GM21515 (cell line): Measurements from ENCODE around the gene PLEKHH3.
"Not testable (repeated sequence)": the region's sequence is repeated elsewhere in the genome, so short reads cannot be mapped to it uniquely, and the experiment has no call there.

Experiments
- ATAC-seq: cut with Tn5 transposase; IDR thresholded peaks from one replicate; pipeline ENCODE4 v1.9.1; 2021; ENCODE audit not compliant: unreplicated experiment

The PLEKHH3 gene

DNA sequence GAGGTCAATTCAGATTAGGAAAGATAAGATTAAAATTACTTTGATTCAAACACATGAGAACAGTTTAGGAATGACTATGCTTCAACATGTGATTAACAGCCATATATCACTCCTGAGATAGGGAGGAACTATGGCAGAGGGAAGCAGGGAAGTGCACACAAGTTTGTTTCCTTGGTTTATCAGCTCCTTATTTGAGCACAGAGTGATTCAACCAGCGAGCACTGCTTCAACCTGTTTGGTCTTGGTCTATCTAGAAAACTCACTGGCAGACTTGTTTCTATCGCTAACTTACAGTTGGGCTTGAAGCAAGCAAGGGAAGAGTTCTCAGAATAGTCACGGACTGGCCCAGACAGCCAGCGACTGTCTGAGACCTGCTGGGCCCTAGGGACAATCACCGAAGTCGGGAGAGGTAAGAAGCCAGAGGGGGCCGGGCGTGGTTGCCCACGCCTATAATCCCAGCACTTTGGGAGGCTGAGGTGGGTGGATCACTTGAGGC is 43.8 kb downstream of the PLEKHH3 start:
- no peak for ATAC-seq

DNA sequence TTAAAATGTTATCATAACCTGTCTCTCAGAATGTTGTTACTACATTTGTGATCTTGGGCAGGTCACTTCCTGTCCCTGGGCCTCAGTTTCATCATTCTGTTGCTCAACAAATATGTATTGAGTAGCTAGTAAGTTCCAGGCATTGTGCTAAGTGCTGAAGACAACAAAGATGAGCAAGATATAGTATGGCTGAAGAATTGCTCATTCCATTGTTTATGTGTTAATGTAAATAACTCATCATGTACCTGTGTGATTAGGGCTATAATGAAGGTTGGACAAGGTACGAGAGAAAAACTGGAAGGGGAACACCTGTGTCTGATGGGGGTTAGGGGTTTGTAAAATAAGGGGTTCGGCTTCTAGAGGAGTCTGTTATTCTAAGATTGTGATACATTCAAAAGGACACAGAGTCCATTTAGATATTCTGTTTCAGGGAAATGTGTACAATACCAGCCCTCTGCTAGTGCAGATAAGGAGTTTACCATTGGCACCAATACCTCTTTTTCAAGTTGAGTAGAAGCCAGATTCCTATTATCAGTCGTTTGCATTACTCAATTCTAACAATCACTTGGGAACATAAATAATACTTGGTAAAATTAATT is 47.3 kb downstream of the PLEKHH3 start:
- ATAC-seq, result no peak

DNA sequence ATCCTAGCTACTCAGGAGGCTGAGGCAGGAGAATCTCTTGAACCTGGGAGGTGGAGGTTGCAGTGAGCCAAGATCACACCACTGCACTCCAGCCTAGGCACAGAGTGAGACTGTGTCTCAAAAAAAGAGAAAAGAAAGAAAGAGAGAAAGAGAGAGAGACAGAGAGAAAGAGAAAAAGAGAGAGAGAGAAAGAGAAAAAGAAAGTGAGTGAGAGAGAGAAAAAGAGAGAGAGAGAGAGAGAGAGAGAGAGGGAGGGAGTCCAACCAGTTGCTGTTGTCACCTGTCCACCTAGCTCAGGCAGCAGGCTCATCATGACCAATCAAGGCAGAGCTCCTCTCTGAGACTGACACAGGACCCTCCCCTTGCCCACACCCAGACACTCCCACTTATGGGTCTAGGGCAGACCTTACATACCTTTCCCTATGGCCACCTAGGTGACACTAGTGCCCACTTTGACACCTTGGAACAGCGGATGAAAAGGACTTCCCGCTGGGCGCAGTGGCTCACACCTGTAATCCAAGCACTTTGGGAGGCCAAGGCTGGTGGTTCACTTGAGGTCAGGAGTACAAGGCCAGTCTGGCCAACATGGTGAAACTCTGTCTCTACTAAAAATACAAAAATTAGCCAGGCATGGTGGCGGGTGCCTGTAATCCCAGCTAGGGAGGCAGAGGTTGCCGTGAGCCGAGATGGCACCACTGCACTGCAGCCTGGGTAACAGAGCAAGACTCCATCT is 49.6 kb downstream of the PLEKHH3 start:
- ATAC-seq, result not testable (repeated sequence)

DNA sequence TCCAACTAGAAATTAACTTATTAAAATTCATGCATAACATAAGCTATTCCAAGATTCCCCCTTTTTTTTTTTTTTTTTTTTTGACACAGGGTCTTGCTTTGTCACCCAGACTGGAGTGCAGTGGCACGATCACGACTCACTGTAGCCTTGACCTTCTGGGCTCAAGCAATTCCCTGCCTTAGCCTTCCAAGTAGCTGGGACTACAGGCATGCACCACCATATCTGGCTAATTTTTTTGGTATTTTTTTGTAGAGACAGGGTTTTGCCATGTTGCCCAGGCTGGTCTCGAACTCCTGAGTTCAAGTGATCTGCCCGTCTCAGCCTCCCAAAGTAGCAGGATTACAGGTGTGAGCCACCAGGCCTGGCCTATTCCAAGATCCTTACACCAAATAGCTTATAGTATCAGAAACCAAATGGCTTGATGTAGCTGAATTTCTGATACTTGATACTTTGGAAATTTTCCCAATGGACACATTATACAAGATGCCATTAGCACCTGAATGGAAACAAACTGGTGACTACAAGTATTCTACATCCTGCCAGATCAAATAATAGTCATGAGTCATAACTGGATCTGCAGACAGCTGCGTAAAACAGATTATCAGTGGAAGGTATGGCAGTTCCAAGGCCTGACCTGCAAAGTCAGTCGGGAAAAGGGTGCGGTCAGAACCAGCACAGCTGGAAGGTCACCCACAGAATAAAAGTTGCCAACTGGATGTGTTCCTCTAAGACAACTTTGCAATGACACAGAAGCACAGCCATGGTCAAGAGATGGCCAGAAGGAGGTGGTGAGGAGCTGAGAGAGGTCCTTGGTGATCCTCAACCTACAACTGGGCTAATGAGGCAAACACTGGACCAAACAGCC is 52.8 kb downstream of the PLEKHH3 start:
- ATAC-seq, result no peak

DNA sequence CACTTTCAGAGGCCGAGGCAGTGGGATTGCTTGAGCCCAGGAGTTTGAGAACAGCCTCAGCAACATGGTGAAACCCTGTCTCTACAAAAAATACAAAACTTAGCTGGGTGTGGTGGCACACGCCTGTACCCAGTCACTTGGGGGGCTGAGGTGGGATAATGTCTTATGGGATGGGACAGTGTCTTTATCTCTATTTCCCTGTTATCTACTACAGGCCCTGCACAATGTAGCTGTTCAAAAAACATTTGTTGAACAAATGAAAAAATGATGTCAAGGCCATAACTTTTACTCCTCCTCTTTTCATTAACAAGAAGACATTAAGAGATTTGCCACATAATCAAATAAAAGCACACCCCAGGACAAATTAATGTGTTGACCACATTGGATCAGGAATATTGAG is 53.5 kb downstream of the PLEKHH3 start:
- no peak for ATAC-seq

DNA sequence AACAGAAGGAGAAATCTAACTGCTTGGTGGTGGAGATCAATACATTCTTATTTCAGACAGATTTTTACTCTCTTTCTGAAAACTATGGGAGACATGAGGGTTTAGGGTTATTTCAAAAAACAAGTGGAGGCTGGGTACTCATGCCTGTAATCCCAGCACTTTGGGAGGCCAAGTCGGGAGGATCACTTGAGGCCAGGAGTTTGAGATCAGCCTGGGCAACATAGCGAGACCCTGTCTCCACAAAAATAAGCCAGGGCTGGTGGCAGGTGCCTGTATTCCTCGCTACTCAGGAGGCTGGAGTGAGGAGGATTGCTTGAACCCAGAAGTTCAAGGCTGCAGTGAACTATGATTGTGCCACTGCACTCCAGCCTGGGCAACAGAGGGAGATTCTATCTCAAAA is 54.8 kb downstream of the PLEKHH3 start:
- not testable (repeated sequence) for ATAC-seq

DNA sequence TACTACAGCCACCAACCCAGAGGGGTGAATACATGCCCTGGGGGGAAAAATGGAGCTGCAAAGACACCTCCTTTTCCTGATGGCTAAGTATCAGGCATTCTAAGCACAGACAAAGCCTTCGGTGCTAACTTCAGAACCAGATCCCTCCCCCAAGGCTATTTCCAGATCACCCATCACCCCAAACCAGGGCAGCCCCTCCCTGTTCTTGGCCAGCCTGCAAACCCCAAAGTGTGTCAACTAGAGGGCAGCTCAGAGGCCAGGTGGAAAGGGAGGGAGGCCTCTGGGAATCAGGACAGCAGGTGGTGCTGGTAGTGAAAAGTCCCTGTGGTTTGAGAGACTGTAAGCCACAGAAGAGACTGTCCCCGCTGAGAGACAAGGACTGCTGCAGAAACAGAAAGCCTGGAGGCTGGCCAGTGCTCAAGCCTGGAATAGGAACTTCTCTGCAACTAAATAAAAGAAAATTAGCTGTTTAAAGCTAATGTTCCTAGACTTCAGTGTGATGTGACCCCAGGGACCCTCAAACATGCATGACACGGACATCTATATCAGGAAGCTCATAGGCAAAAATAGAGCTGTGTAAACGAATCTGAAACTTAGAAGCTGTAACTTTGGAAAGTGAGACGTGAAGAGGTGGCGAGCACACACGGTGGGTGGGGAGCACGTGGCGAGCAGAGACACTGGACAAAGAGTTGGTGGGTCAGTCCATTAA is 58.2 kb downstream of the PLEKHH3 start:
- ATAC-seq, result peak; percentile 66

DNA sequence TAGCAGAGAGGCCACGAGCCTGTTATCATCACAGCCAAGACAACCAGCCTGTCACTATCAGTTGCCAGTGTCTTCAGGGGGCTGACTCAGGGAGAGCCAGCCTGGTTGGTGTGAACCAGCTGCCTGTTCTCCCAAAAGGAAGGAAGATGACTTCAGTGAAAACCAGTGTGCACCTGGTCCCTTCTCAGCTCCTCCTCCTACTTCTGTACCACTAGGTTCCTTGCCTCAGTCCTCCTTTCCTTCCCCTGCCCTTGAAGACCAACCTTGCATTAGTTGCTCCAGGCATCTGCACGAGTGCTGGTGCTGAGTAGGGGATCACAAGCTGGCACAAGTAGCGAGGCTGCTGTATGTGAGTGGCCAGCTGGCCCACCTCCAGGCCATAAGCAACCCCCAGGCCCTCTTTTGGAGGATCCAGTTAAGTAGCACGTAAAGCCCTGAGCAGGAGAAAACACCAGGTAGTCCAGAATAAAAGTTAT is 58.8 kb downstream of the PLEKHH3 start:
- ATAC-seq, result peak; percentile 17
